Stimulated activated naive B cell treated with anti-CD40 and anti-IgM and Interleukin-4, amounts not matched to agents 10 μg/mL and 1 μg/mL and 100 μg/mL, for 72 hours (primary cell): Measurements from ENCODE around the gene LDLRAD4.

ENCODE experiments used
- ATAC-seq, 2 donors: fragments of 150-1000 bp; cut with Tn5 transposase; replicated peaks; 2 replicates each; pipeline ENCODE4 v1.10.0; 2021; ENCODE audit warnings: moderate library complexity in 1 of 2
- DNase-seq: peaks from one replicate; pipeline ENCODE4 v3.0.0; 2021
- H3K27ac Mint-ChIP-seq: one replicate; pipeline ENCODE4 v1.8.0; 2022; ENCODE audit warnings: mild to moderate bottlenecking, mixed read lengths
- H3K27me3 Mint-ChIP-seq, 2 donors: one replicate each; pipeline ENCODE4 v1.8.0; 2022; ENCODE audit warnings: mixed read lengths in 2 of 2
- H3K36me3 Mint-ChIP-seq, 2 donors: one replicate each; pipeline ENCODE4 v1.8.0; 2022; ENCODE audit warnings: mixed read lengths in 2 of 2, mild to moderate bottlenecking in 1 of 2
- H3K4me1 Mint-ChIP-seq, 2 donors: one replicate each; pipeline ENCODE4 v1.8.0; 2022; ENCODE audit warnings: mixed read lengths in 2 of 2, mild to moderate bottlenecking in 1 of 2
- H3K4me3 Mint-ChIP-seq, 2 donors: one replicate each; pipeline ENCODE4 v1.8.0; 2022; ENCODE audit warnings: mild to moderate bottlenecking in 2 of 2, mixed read lengths in 2 of 2, moderate library complexity in 1 of 2
- H3K9me3 Mint-ChIP-seq, 2 donors: one replicate each; pipeline ENCODE4 v1.8.0; 2022; ENCODE audit warnings: mixed read lengths in 2 of 2, mild to moderate bottlenecking in 1 of 2

LDLRAD4 gene

GRCh38 chr18:13423352-13423751 is 204.8 kb downstream of the LDLRAD4 start:
- Mint-ChIP-seq H3K9me3 (no peaks in the 10 kb centered on the region), H3K27ac (no peak overlapping the region), H3K4me3 (no peak overlapping the region), H3K36me3 (no peaks in the 10 kb centered on the region), H3K27me3 (no peaks in the 10 kb centered on the region), H3K4me1 (peaks cover 5 to 6% of the 10 kb centered on the region in 2 donors)
- DNase-seq, result no peak
- ATAC-seq, result no peak

DNA sequence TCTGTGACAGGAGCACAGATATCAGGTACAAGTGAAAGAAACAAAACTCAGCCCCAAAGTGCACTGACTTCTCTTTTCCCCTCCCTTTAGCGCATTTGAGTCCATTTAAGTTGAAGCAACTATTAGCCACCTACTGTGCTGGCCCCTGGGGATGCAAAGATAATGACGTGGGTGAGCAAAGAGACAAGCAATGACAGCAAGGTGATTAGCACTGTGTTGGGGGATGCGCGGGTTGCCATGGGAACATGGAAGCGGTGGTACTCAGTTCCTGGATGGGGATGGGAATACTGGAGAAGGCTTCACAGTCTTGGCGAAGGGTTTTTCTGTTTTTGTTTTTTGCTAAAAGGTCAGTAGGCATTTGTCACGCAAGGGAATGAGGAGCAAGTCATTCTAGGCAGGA is 205.8 kb downstream of the LDLRAD4 start:
- ATAC-seq, result no peak
- H3K36me3 Mint-ChIP-seq, result no peaks in the 10 kb centered on the region
- no peak overlapping the region for H3K4me3 Mint-ChIP-seq
- H3K4me1 Mint-ChIP-seq, result peaks cover 5 to 6% of the 10 kb centered on the region in 2 donors
- no peak for DNase-seq
- no peak overlapping the region for H3K27ac Mint-ChIP-seq
- no peaks in the 10 kb centered on the region for H3K27me3 Mint-ChIP-seq
- no peaks in the 10 kb centered on the region for H3K9me3 Mint-ChIP-seq

DNA sequence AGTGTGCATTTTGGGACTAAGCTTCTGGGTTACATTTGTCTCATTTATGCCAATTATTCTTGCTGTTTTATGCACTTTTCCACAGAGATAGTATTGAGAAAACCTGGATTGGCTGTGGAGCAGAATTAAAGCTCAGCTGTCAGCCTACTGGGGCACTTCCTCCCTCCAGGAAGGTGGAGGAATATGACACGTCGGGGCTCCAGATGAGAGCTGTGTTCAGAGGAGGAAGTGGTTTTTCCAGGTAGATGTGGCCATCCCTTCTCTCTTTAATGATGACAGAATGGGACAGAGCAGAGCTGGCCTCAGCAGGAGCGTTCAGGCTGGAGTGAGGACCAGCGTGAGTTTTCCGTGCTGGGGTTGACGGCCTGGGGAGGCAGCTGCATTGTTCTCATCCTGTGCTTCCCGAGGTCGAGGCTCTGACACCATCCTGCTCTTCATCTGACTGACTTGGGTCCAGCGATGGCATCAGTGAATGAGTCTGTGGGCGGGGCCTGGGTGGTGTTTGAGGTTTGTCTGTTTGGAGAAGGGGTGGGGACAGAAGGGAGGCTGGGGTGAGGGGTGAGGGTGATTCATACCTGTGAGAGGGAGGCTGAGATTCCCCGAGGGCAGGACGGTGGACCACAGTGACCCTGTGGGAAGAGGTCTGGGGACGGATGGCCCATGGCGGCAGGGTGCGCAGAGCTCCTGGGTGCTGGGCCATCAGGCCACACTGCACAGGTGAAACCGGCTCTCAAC is 207.0 kb downstream of the LDLRAD4 start:
- H3K36me3 Mint-ChIP-seq, result no peaks in the 10 kb centered on the region
- H3K27ac Mint-ChIP-seq, result no peak overlapping the region
- H3K9me3 Mint-ChIP-seq, result no peaks in the 10 kb centered on the region
- ATAC-seq, result no peak
- DNase-seq, result no peak
- peaks cover 5 to 6% of the 10 kb centered on the region in 2 donors for H3K4me1 Mint-ChIP-seq
- no peak overlapping the region for H3K4me3 Mint-ChIP-seq
- no peaks in the 10 kb centered on the region for H3K27me3 Mint-ChIP-seq

DNA sequence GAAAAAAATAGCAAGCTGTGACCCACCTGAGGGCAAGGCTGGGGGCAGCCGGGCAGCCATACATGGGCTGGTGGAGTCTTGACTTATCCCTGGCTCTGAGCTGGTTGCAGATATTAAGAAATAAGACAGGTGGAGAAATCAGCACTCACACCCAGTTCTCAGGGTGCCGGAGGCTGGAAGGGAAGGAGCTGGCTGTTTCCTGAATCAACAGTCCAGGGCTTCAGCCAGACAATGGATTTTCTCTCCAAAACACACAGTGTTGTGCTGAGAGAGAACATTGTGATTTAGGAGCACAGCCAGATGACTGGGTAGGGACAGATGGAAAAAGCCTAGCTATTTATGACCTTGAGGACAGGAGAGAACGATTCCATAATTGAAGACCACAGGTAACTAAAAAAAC is 208.8 kb downstream of the LDLRAD4 start:
- H3K27me3 Mint-ChIP-seq, result no peaks in the 10 kb centered on the region
- no peak overlapping the region for H3K27ac Mint-ChIP-seq
- no peaks in the 10 kb centered on the region for H3K4me1 Mint-ChIP-seq
- H3K36me3 Mint-ChIP-seq, result no peaks in the 10 kb centered on the region
- ATAC-seq (no peak), DNase-seq (no peak)
- H3K9me3 Mint-ChIP-seq, result no peaks in the 10 kb centered on the region
- H3K4me3 Mint-ChIP-seq, result no peak overlapping the region

GRCh38 chr18:13428319-13428718 is 209.8 kb downstream of the LDLRAD4 start:
- Mint-ChIP-seq H3K36me3 (no peaks in the 10 kb centered on the region), H3K4me3 (no peak overlapping the region), H3K27me3 (no peaks in the 10 kb centered on the region), H3K4me1 (no peaks in the 10 kb centered on the region), H3K27ac (no peak overlapping the region), H3K9me3 (no peaks in the 10 kb centered on the region)
- ATAC-seq, result no peak
- DNase-seq, result no peak

DNA sequence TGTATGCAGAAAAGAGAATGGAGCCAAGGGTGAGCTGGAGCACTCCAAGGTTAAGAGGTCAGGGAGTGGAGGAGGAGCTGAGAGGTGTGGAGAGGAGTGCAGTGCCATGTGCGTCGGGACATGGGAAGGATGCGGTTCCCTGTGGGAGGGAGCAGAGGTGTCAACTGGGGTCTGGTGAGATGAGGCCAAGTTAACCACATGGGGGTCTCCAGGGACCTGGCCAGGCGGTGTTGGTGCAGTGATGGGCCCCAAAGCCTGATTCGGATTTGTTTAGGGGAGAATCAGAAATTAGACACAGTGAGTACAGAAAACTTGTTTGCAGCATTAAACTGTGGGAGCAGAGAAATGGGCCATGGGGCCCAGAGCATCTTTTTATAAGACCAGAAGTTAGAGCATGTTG is 210.5 kb downstream of the LDLRAD4 start:
- DNase-seq (no peak), ATAC-seq (no peak)
- Mint-ChIP-seq H3K4me1 (no peaks in the 10 kb centered on the region), H3K9me3 (no peaks in the 10 kb centered on the region), H3K36me3 (no peaks in the 10 kb centered on the region), H3K4me3 (no peak overlapping the region), H3K27ac (no peak overlapping the region), H3K27me3 (no peaks in the 10 kb centered on the region)

DNA sequence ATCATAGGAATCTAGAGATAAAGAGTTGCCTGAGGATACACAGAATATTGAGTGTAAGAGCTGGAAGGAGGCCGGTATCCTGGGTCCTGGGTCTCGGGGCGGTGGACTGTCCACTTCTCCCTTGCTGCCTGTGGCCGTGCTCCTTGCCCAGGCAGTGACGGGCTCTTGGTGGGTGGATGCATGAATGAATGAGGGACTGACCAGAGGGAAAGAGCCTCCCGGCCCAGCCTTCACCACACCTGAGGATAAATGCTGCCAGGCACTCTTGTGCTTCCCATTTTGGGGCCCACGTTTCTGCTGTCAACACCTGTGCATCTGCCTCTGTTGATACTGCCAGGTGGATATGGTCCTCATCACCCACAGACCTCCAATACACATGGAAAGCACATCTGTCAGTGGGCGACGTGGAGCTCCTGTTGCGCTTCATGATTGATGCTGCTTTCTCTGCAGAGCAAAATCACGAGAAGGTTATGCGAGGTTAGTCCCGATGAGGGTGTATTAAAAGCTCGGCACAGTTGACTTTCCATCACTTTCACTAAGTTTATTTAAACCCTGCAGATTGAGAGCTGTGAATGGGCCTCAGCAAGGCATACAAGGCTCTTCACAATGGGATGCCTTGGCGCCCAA is 211.4 kb downstream of the LDLRAD4 start:
- no peak overlapping the region for H3K4me3 Mint-ChIP-seq
- H3K27ac Mint-ChIP-seq, result no peak overlapping the region
- DNase-seq, result no peak
- no peaks in the 10 kb centered on the region for H3K4me1 Mint-ChIP-seq
- H3K27me3 Mint-ChIP-seq, result no peaks in the 10 kb centered on the region
- H3K9me3 Mint-ChIP-seq, result no peaks in the 10 kb centered on the region
- ATAC-seq, result no peak
- H3K36me3 Mint-ChIP-seq, result no peaks in the 10 kb centered on the region

DNA sequence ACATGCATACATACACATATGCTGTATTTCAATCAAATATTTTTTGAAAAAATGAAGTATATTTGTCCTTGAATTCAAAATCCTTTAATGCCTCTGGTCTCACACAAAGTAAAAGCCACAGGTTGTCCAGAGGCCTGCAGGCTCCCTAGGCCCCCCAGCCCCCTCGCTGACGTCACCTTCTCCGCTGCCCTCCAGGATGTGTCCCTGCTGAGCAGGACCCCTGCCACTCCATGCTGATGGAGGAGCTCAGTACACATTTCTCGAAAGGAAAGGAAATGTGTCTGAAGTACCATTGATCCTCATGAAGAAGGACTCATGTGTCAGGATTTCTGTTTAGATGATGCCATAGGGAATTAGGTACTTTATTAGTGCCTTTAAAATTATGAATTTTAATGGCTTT is 212.1 kb downstream of the LDLRAD4 start:
- DNase-seq, result no peak
- Mint-ChIP-seq H3K4me1 (peaks cover 2% of the 10 kb centered on the region in 2 donors), H3K4me3 (no peak overlapping the region), H3K36me3 (no peaks in the 10 kb centered on the region), H3K9me3 (no peaks in the 10 kb centered on the region), H3K27ac (no peak overlapping the region), H3K27me3 (no peaks in the 10 kb centered on the region)
- ATAC-seq, result no peak

- DNase-seq (no peak), ATAC-seq (no peak)
- Mint-ChIP-seq H3K36me3 (no peaks in the 10 kb centered on the region), H3K4me3 (no peak overlapping the region), H3K9me3 (no peaks in the 10 kb centered on the region), H3K4me1 (peaks cover 7 to 14% of the 10 kb centered on the region in 2 donors), H3K27ac (no peak overlapping the region), H3K27me3 (no peaks in the 10 kb centered on the region)
Observed at GRCh38 chr18:13431886-13432285, 213.3 kb downstream of the LDLRAD4 start.

DNA sequence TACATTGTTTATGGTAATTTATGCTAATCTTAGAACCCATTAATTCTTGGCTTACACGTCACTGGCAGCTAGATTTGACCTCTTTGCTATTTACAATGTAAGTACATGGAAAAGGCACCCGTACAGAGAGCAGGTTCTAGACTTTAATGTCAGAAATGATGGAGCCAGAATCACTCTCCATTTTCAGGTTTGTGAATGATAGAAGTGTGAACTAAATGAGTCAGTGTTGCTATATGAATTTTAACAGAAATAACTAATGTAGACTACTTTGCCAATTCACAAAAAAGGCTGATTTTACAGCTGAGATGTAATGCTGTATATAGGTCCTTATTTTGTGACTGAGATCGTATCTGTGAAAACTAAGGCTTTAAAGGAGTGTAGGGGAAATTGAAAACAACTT is 214.6 kb downstream of the LDLRAD4 start:
- no peak for DNase-seq
- H3K4me1 Mint-ChIP-seq, result peaks cover 14 to 26% of the 10 kb centered on the region in 2 donors
- ATAC-seq, result no peak
- H3K27me3 Mint-ChIP-seq, result no peaks in the 10 kb centered on the region
- H3K9me3 Mint-ChIP-seq, result no peaks in the 10 kb centered on the region
- H3K4me3 Mint-ChIP-seq, result no peak overlapping the region
- H3K36me3 Mint-ChIP-seq, result no peaks in the 10 kb centered on the region
- H3K27ac Mint-ChIP-seq, result no peak overlapping the region

DNA sequence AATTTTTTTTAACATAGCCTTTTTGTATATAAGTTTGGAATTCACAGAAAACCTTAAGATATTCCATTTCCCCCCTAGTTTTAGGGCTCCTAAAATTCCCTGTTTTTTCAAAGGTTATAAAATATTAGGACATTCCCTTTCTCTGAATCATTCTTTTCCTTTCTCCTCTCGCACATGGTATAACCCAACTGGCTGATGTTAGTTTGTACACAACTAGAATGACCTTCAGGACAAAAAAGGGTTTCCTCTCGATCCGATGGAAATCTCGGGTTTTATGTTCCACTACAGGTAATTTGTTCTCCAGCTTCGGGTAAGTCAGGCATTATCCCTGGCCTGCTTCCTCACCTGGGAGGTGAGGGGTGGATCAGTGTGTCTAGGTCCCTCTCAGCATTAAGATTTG is 215.1 kb downstream of the LDLRAD4 start:
- Mint-ChIP-seq H3K27ac (no peak overlapping the region), H3K27me3 (no peaks in the 10 kb centered on the region)

GRCh38 chr18:13434854-13435253 is 216.3 kb downstream of the LDLRAD4 start:
- H3K4me1 Mint-ChIP-seq, result peaks cover 25 to 41% of the 10 kb centered on the region in 2 donors
- H3K9me3 Mint-ChIP-seq, result no peaks in the 10 kb centered on the region
- no peak for DNase-seq
- no peaks in the 10 kb centered on the region for H3K36me3 Mint-ChIP-seq
- no peak for ATAC-seq
- no peak overlapping the region for H3K4me3 Mint-ChIP-seq
- H3K27me3 Mint-ChIP-seq, result no peaks in the 10 kb centered on the region
- H3K27ac Mint-ChIP-seq, result no peak overlapping the region

More for the DNA sequence above, 215.1 kb downstream of the LDLRAD4 start:
- peaks cover 18 to 32% of the 10 kb centered on the region in 2 donors for H3K4me1 Mint-ChIP-seq
- H3K9me3 Mint-ChIP-seq, result no peaks in the 10 kb centered on the region
- H3K36me3 Mint-ChIP-seq, result no peaks in the 10 kb centered on the region
- no peak overlapping the region for H3K4me3 Mint-ChIP-seq
- ATAC-seq (no peak), DNase-seq (no peak)

DNA sequence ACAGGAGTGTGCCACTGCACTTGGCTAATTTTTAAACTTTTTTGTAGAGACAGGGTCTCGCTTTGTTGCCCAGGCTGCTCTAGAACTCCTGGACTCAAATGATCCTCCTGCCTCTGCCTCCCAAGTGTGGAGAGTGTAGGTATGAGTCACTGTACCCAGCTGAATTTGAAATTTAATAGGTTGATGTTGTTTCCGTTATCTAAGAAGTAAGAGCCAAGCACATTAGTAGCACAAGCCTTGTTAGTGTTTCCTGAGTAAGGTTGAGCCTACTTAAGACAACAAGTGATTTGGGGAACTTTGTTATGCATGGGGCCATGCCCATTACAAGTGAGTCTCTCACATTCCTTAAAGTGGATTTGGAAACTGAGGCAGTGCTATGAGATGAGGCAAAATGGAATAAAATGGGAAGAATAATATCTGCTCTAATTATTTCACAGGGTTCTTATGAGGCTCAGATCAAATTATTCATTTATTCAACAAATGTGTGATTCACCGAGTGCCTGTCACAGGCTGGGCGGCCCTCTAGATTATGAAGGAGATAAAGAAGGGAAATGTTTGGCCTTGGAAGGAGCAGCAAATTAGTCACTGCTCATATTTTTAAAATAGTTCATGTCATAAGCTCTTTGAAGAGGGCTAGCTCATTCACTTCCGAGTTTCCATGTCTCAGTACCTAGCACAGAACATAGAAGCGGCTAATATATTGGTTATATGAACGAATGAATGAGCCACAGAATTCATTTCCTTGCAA is 217.2 kb downstream of the LDLRAD4 start:
- Mint-ChIP-seq H3K27ac (no peak overlapping the region), H3K4me1 (peaks cover 25 to 42% of the 10 kb centered on the region in 2 donors)

GRCh38 chr18:13436576-13436975 is 218.0 kb downstream of the LDLRAD4 start:
- Mint-ChIP-seq H3K27me3 (no peaks in the 10 kb centered on the region), H3K27ac (no peak overlapping the region), H3K4me1 (peaks cover 25 to 47% of the 10 kb centered on the region in 2 donors), H3K9me3 (no peaks in the 10 kb centered on the region), H3K36me3 (no peaks in the 10 kb centered on the region), H3K4me3 (no peak overlapping the region)
- DNase-seq, result no peak
- ATAC-seq, result no peak

More for the DNA sequence above, 217.2 kb downstream of the LDLRAD4 start:
- Mint-ChIP-seq H3K27me3 (no peaks in the 10 kb centered on the region), H3K36me3 (no peaks in the 10 kb centered on the region), H3K9me3 (no peaks in the 10 kb centered on the region), H3K4me3 (no peak overlapping the region)
- no peak for DNase-seq
- ATAC-seq, result no peak

- ATAC-seq (no peak), DNase-seq (no peak)
- Mint-ChIP-seq H3K27ac (no peak overlapping the region), H3K9me3 (no peaks in the 10 kb centered on the region), H3K36me3 (no peaks in the 10 kb centered on the region), H3K27me3 (peaks cover 0 to under 1% of the 10 kb centered on the region in 2 donors), H3K4me3 (no peak overlapping the region), H3K4me1 (peaks cover 25 to 47% of the 10 kb centered on the region in 2 donors)
Observed at GRCh38 chr18:13437034-13437433, 218.5 kb downstream of the LDLRAD4 start.
